ENCODE results near the gene COMMD6.

- TF ChIP-seq JUN (IDR thresholded peaks at IDR 0.05; ENCODE audit: borderline replicate concordance, insufficient read depth, insufficient read length, low read depth) = no peak
- TF ChIP-seq, protein P1, sequence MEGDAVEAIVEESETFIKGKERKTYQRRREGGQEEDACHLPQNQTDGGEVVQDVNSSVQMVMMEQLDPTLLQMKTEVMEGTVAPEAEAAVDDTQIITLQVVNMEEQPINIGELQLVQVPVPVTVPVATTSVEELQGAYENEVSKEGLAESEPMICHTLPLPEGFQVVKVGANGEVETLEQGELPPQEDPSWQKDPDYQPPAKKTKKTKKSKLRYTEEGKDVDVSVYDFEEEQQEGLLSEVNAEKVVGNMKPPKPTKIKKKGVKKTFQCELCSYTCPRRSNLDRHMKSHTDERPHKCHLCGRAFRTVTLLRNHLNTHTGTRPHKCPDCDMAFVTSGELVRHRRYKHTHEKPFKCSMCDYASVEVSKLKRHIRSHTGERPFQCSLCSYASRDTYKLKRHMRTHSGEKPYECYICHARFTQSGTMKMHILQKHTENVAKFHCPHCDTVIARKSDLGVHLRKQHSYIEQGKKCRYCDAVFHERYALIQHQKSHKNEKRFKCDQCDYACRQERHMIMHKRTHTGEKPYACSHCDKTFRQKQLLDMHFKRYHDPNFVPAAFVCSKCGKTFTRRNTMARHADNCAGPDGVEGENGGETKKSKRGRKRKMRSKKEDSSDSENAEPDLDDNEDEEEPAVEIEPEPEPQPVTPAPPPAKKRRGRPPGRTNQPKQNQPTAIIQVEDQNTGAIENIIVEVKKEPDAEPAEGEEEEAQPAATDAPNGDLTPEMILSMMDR (IDR thresholded peaks at IDR 0.05; ENCODE audit: extremely low read depth in 1 of 2, insufficient read depth in 1 of 2, low read depth in 1 of 2, low read length in 2 of 2) = no peak
- TF ChIP-seq, protein P2, sequence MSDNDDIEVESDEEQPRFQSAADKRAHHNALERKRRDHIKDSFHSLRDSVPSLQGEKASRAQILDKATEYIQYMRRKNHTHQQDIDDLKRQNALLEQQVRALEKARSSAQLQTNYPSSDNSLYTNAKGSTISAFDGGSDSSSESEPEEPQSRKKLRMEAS (IDR thresholded peaks at IDR 0.05; ENCODE audit: insufficient read depth, insufficient read length) = no peak
- TF ChIP-seq POLR2AphosphoS5 (IDR thresholded peaks at IDR 0.05; ENCODE audit: insufficient read depth, low read depth, low read length) = no peak
- no peak for TF ChIP-seq POLR2A (IDR thresholded peaks at IDR 0.05; ENCODE audit: low read depth, low read length)
- TF ChIP-seq EZH2 (IDR thresholded peaks at IDR 0.05; ENCODE audit: borderline replicate concordance, low read depth, low read length, severe bottlenecking) = no peak
- no peak for TF ChIP-seq MYC (IDR thresholded peaks at IDR 0.05; ENCODE audit: low read depth, low read length)
Observed at GRCh38 chr13:75558145-75558840, 20.7 kb upstream of the COMMD6 start.
